Fibroblast of lung (primary cell): ENCODE data around the gene HNRNPLL. TPM values are rescaled to one million over a fixed set of nuclear protein-coding genes. Genes with fewer than 3 reads are reported as not detected.

Source experiments
- DNase-seq, 2 donors: peaks; one replicate each; pipeline versions ENCODE4 v3.0.0 to v3.0.0-alpha.2; 2010; ENCODE audit warnings: low read depth in 2 of 2
- H2AFZ ChIP-seq: 2 replicates; pipeline ENCODE4 v1.5.1; 2012; ENCODE audit warnings: low read length, control low read depth, inconsistent platforms
- H3K27ac ChIP-seq: 2 replicates; pipeline ENCODE4 v1.5.1; 2011; ENCODE audit warnings: low read length, control low read depth; ENCODE audit not compliant: insufficient read depth
- H3K27me3 ChIP-seq: 2 replicates; pipeline ENCODE4 v1.5.1; 2011; ENCODE audit warnings: mild to moderate bottlenecking, low read length; ENCODE audit not compliant: control insufficient read depth, insufficient read depth
- H3K36me3 ChIP-seq: 2 replicates; pipeline ENCODE4 v1.5.1; 2011; ENCODE audit warnings: low read length; ENCODE audit not compliant: control insufficient read depth, insufficient read depth
- H3K4me1 ChIP-seq: 2 replicates; pipeline ENCODE4 v1.5.1; 2011; ENCODE audit warnings: low read length; ENCODE audit not compliant: control insufficient read depth, insufficient read depth; ENCODE audit errors: extremely low read depth
- H3K4me2 ChIP-seq: 2 replicates; pipeline ENCODE4 v1.5.1; 2011; ENCODE audit warnings: low read length, control low read depth; ENCODE audit not compliant: insufficient read depth; ENCODE audit errors: extremely low read depth
- H3K4me3 ChIP-seq, 4 experiments: fragments of 200-600 bp in 1 of 4; sonication (generic) in 1 of 4; replicated peaks in 1 of 4; 2 replicates each; pipeline ENCODE4 v1.5.1; 2011 to 2016; ENCODE audit warnings: low read length in 4 of 4, low read depth in 3 of 4, mild to moderate bottlenecking in 3 of 4, control low read depth in 2 of 4, inconsistent platforms in 1 of 4, mixed read lengths in 1 of 4; ENCODE audit not compliant: insufficient read depth in 1 of 4; ENCODE audit errors: control extremely low read depth in 1 of 4
- H3K79me2 ChIP-seq: 2 replicates; pipeline ENCODE4 v1.5.1; 2012; ENCODE audit warnings: mild to moderate bottlenecking, low read length, inconsistent platforms; ENCODE audit not compliant: control insufficient read depth, insufficient read depth
- H3K9ac ChIP-seq: 2 replicates; pipeline ENCODE4 v1.5.1; 2011; ENCODE audit warnings: mild to moderate bottlenecking, low read length, control low read depth; ENCODE audit not compliant: insufficient read depth
- H3K9me3 ChIP-seq: 2 replicates; pipeline ENCODE4 v1.5.1; 2012; ENCODE audit warnings: low read depth, low read length; ENCODE audit not compliant: control insufficient read depth, insufficient read depth
- H4K20me1 ChIP-seq: 2 replicates; pipeline ENCODE4 v1.5.1; 2011; ENCODE audit warnings: low read length; ENCODE audit not compliant: control insufficient read depth, insufficient read depth; ENCODE audit errors: extremely low read depth
- CTCF ChIP-seq, 2 donors: IDR thresholded peaks in 1 of 2; conservative IDR thresholded peaks in 1 of 2; 1 replicate in 1 of 2; 2 replicates in 1 of 2; pipeline ENCODE4 v1.5.1; 2011 to 2012; ENCODE audit warnings: low read length in 2 of 2, control low read depth in 1 of 2, inconsistent platforms in 1 of 2, low read depth in 1 of 2, mild to moderate bottlenecking in 1 of 2
- EZH2 ChIP-seq: IDR thresholded peaks from 2 replicates; pipeline ENCODE4 v1.5.1; 2012; ENCODE audit warnings: low read length, control low read depth, mild to moderate bottlenecking; ENCODE audit errors: missing control alignments
- polyA plus RNA-seq, 2 donors: library from polyadenylated mRNA; depleted of rRNA in 1 of 2; stranded (reverse) in 1 of 2; unstranded in 1 of 2; fragments of >200 nt; gene quantifications; 2 replicates each; pipeline ENCODE4 v1.2.1, GENCODE V29; 2011 to 2012; ENCODE audit warnings: missing spikeins in 1 of 2
- total RNA-seq: library from RNA; depleted of rRNA; stranded (reverse); fragments of >200 nt; gene quantifications from 2 replicates; pipeline ENCODE4 v1.2.1, GENCODE V29; 2014

Gene HNRNPLL
- total and polyA plus RNA-seq, 2 donors (not counting 1 experiment from before 2014, with no cell fraction given): 36.4 to 51.4 TPM

GRCh38 chr2:38621018-38621417 lies 18.3 kb upstream of the HNRNPLL start:
- Histone ChIP-seq H3K9ac (no peak overlapping the region), H4K20me1 (no peaks in the 10 kb centered on the region), H3K27ac (no peak overlapping the region), H3K9me3 (no peaks in the 10 kb centered on the region), H2AFZ (no peak overlapping the region), H3K4me2 (no peak overlapping the region), H3K27me3 (no peaks in the 10 kb centered on the region), H3K79me2 (no peaks in the 10 kb centered on the region), H3K4me3 (no peak overlapping the region), H3K36me3 (no peaks in the 10 kb centered on the region), H3K4me1 (peaks cover 3% of the 10 kb centered on the region)
- TF ChIP-seq CTCF (conservative IDR thresholded peaks at IDR 0.05 in 1 of 2, IDR thresholded peaks at IDR 0.05 in 1 of 2; ENCODE audit: low read depth in 1 of 2, low read length in 2 of 2): no peak
- TF ChIP-seq EZH2: no peak
- DNase-seq: no peak

GRCh38 chr2:38620282-38620977 lies 17.7 kb upstream of the HNRNPLL start:
- no peak for TF ChIP-seq CTCF (conservative IDR thresholded peaks at IDR 0.05 in 1 of 2, IDR thresholded peaks at IDR 0.05 in 1 of 2; ENCODE audit: low read depth in 1 of 2, low read length in 2 of 2)
- no peak for TF ChIP-seq EZH2
- Histone ChIP-seq H3K4me3 (no peak overlapping the region), H3K4me2 (no peak overlapping the region), H3K27ac (no peak overlapping the region), H3K36me3 (no peaks in the 10 kb centered on the region), H3K27me3 (no peaks in the 10 kb centered on the region), H2AFZ (no peak overlapping the region), H4K20me1 (no peaks in the 10 kb centered on the region), H3K79me2 (no peaks in the 10 kb centered on the region), H3K9ac (no peak overlapping the region), H3K4me1 (peaks cover 3% of the 10 kb centered on the region), H3K9me3 (no peaks in the 10 kb centered on the region)
- DNase-seq: peak; percentile 68 to 87

- Histone ChIP-seq H3K9ac (no peak overlapping the region), H3K4me2 (peak overlapping the region; percentile 25), H3K27ac (no peak overlapping the region), H3K4me1 (peaks cover 3% of the 10 kb centered on the region), H3K79me2 (no peaks in the 10 kb centered on the region), H2AFZ (no peak overlapping the region), H3K9me3 (no peaks in the 10 kb centered on the region), H3K27me3 (no peaks in the 10 kb centered on the region), H4K20me1 (no peaks in the 10 kb centered on the region), H3K36me3 (no peaks in the 10 kb centered on the region), H3K4me3 (no peak overlapping the region)
- DNase-seq: peak; percentile 49 to 61
- TF ChIP-seq CTCF (conservative IDR thresholded peaks at IDR 0.05 in 1 of 2, IDR thresholded peaks at IDR 0.05 in 1 of 2; ENCODE audit: low read depth in 1 of 2, low read length in 2 of 2) (no peak), EZH2 (no peak)
Measured at GRCh38 chr2:38619458-38620164, 16.9 kb upstream of the HNRNPLL start.
